GM18520 (cell line): ENCODE measurements around the gene CGNL1.

ENCODE experiments used
- ATAC-seq: cut with Tn5 transposase; IDR thresholded peaks from one replicate; pipeline ENCODE4 v1.9.1; 2021; ENCODE audit not compliant: unreplicated experiment

CGNL1 gene

DNA sequence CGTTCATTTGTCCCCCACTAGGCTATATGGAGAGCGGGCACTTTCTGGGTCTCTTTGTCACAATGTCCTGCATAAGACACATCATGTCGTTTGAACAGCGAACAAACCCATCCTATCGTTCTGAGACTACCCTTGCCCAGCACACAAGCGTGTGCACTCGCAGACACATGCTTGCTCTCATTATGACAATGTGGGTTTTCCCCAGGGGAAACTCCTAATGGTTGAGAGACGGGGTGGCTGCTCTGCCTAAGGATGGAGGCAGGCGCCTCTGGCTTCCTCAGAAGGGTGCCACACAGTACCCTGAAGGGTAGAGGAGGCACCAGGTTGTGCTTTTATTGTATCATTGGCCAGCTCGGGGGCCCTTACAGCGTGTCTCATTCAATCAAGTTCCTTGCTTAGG lies 164.4 kb downstream of the CGNL1 start:
- ATAC-seq = peak; percentile 63

DNA sequence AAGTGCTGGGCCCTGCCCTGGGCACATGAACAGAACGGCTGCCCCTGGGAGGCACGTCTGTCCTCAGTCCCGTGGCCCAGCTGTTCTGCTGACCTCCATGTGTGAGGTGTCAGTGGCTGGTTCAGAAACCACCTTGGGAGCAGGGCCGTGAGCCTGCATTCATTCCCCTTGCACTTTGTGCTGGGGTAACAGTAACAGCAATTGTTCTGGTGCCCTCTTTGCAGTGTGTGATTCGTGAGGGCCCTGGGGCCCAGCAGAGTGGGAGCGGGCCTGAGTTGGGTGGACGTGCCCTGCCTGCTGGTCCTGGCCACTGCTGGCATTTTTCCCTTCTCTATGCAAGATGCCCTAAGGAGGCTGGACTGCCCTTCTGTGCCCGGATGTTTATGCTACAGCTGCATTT lies 165.0 kb downstream of the CGNL1 start:
- no peak for ATAC-seq

GRCh38 chr15:57541805-57542504 lies 165.7 kb downstream of the CGNL1 start:
- no peak for ATAC-seq

- no peak for ATAC-seq
Observed at GRCh38 chr15:57542505-57542817, 166.2 kb downstream of the CGNL1 start.

DNA sequence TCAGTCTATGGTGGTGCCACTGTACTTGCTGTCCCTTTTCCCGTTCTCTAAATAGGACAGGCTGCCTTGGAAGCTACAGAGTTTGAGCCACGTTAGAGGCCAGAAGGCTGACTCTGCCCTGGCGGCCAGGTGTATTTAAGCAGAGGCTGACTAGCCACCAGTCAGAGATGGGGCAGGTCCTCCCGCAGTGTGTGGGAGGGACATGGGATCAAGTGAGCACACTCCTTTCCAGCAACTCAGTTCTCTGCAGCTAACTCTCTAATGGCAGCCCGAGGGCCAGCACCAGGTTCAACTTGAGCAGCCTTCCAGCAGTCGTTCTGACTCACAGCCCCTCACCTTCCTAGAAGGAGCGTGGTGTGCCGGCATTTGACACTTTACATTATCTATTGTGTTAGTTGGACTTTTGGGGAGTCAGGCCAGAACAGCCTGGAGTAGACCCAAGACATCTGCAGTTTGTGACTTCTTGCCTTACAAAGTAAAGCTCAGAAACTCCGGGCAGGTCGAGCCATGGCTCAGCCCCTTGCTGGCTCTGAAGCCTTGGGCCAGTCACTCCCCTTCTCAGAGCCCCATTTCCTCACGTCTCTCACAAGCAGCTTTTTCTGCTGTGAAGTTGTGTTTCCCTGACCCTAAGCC lies 168.7 kb downstream of the CGNL1 start:
- ATAC-seq = no peak

GRCh38 chr15:57545995-57546394 lies 169.7 kb downstream of the CGNL1 start:
- no peak for ATAC-seq

GRCh38 chr15:57547243-57547755 lies 171.0 kb downstream of the CGNL1 start:
- ATAC-seq = no peak

DNA sequence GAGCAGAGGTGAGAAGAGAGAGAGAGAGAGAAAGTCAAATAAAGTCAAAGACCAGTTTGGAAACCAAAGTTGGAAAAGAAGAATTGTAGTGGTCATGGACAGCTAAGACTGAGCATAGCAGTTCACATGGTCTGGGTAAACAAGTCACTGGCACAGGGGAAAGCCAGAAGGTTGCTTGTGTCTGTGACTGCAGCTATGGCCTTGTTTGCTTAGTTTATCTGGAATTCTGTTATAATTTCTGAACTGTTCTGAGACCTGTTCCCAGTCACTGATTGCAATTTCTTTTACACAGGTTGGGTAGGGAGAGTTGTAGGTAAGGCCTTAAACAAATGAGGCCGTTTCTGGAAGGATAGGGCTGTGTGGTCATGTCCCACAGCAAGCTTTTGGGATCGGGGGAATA lies 172.0 kb downstream of the CGNL1 start:
- ATAC-seq = no peak

DNA sequence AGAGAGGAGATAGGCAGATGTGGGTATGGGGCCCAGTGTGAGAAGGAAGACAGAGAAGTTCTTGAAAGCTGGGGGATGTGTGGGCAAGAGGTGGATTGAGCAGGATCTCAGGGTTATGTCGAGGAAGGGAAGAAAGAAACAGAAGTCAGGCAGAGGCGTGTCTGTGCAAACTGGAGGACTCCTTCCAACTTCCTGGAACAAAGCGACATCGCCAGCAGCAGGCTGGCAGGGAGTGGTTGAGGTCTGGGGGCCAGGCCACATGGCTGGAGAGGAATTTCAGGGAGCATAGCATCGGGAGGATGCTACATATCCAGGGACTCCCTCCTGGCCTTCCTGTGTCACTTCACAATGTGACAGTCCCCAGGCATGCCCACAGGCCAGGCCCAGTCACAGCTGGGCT lies 172.5 kb downstream of the CGNL1 start:
- no peak for ATAC-seq

- no peak for ATAC-seq
Observed at GRCh38 chr15:57549935-57550334, 173.6 kb downstream of the CGNL1 start.

DNA sequence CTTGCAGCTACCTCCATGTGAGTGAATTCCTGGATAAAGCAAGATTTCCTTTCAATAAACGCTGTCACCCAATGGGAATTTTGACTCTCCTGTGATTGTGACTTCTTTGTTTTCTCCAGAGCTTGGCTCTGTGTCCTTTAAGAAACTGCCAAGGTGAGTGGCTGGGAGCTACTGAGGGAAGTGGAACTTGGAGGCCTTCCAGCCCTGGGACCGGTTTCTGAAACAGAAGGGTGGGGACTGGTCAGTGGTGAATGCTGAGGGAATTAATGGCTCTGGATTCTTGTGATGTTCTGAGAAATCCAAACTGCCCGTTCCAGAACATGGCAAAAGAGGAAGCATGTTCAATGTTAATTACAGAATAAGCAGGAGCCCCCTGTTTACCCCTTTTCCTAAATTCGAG lies 174.3 kb downstream of the CGNL1 start:
- no peak for ATAC-seq

DNA sequence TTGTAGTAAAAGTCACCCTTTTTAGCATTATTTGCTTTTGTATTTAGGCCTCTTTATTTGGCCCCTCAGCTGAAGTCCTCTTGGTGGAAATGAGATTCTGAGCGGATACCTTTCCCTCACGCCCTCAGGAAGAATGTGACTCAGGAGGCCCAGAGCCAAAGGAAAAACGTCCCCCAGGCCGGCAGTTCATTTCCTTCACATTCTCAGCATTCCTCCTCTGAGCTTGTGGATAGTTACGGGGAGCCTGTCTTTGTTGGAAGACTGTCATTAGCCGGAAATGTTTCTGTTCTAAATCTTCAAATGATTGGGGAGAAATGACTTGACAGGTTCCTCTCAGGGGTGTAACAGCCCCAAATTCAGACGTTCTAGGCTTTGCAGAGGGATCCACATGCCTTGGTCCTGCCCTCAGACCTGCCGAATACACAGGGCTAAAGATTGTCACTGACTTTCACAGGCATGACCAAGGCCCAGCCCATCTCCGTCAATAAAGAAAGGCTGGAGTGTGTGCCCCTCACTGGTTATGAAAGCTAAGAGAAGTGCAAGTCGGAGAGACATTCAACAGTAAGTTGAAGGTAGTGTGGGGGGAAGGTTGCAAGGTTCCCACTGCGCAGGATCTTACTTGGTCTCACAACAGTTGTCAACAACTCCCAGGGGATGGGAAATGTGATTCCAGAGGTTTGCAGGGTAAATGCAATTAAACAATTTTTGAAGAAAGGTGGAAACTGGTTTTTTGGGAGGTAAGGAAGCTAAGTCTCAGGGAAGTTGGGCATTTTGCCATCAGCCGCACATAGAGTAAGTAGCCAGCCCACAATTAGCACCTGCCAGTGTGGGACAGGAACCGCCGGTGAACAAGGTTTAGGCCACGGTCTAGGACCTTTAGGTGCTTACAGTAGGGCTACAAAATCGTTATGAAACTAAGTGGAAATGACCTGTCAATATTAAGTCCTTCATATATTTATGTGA lies 175.7 kb downstream of the CGNL1 start:
- ATAC-seq = no peak

DNA sequence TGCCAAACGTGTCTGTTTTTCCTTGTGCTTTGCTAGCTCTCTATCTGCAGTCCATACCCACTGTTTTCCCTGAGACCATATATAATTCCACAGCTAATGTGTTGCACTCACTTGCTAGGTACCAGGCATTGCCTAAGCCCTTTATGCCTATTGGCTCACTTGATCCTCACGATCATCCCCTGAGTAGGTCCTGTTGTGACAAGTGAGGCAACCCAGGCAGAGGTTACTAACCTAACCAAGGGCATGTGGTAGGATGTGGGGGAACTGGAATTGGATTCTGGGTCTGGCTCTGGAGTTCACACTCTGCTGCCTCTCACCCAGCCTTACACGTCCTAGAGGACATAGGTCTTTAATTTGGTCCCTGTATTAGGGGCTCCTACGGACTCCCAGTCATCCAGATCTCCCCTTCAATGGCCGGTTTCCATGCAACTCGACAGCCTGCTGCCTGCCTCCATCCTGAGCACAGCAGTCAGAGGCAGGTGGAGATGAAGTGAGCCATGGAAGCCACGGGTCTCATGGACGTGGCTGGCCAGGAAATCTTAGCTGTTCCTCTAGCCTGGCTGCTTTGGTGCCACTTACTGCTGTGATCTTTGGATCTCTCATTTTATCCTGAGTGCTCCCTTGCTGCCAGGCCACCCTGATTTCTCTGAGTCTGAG lies 176.5 kb downstream of the CGNL1 start:
- ATAC-seq = no peak

DNA sequence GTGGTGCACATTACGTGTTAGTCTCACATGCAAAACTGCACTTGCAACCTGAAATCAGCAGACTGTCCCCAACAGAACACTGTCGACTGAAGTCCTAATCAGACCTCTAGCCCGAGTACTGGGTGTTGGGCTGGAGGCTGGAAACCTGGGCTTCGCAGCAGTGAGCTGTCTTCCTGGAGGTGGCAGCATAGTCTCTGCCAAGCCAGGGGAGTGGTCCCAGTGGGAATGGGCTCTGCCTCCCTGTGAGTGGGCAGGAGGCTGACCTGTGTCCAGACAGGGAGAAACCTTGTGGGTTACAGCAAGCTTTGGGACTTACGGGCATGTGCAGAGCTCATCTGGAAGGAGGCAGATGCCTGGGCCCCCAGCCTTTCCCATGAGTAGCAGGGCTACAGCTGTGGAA lies 177.2 kb downstream of the CGNL1 start:
- no peak for ATAC-seq

DNA sequence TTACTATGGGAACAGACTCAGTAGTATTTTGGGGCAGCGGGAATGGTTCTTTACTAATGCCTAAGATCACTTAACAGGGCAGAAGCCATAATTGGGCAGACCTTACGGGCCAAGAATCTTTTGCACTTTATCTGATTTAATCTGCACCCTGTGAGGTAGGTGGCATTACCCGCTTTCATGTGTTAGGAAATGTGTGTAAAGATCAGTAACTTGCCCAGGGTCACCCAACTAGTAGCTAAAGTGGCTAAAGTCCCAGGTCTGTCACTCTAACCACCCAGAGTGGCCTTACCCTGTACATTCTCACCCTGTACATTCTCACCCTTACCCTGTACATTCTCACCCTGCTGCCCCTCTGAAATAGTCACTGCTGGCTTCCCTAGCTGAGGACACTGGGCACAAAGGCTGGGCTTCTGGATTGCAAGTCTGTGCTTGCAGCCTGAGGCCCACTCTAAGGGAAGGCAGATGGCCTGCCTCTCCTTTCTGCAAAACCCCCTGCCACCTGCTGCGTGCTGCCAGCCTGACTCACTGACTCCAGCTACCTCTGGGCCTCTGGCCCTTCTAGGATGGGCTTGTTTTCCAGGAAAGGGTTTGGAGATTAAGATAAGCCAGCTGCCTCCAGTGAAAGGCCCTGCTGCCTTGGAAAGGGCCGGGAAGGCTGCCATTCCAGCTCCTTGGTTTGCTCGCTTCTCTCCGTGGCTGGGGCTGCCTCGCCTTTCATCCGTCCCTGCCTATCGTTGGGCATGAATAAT lies 177.9 kb downstream of the CGNL1 start:
- no peak for ATAC-seq

GRCh38 chr15:57554812-57555179 lies 178.5 kb downstream of the CGNL1 start:
- no peak for ATAC-seq

- no peak for ATAC-seq
Observed at GRCh38 chr15:57555270-57555669, 179.0 kb downstream of the CGNL1 start.

DNA sequence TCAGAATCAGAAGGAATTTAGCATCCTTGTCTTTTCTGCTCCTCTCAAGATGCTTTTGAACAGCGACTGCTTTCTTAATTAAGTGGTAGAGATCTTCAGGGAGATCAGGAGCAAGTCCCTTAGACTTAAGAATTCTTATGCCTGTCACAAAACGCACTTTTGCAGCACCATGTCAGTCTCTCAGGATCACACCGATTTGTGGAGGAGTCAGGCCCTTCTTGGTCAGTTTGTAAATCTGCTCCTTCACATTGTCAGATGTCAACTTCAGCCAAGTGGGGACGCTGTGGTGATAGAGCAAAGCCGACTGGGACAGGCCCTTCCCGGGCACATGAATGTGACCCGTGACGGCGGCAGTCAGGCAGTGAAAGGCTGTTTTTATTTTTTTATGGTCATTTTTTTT lies 179.7 kb downstream of the CGNL1 start:
- no peak for ATAC-seq

- no peak for ATAC-seq
Observed at GRCh38 chr15:57557267-57557666, 181.0 kb downstream of the CGNL1 start.

DNA sequence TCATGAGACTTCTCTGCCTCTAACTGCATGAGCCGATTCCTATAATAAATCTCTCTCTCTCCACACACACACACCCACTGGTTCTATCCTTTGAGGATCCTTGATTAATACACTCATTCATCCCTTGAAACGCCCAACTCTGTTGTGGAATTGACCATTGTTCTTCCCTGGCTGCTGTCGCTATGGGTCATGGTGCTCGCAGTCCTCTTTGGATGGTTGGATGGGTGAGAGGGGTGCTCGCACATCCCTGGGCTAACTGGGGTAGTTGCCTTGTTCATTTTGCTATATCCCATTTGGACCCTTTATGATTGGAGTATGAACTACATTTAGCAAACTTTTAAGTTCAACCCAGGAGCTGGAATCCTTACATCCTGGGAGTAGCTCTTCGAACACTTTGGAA lies 181.5 kb downstream of the CGNL1 start:
- no peak for ATAC-seq

- ATAC-seq = no peak
Observed at GRCh38 chr15:57559875-57560274, 183.6 kb downstream of the CGNL1 start.
